Caco-2 (cell line): ENCODE data around the gene FAM181A. TPM values are rescaled to one million over a fixed set of nuclear protein-coding genes. Genes with fewer than 3 reads are reported as not detected.

Experiments
- BruUV-seq: library from RNA; stranded (reverse); fragments of 400-500 nt; replicated peaks from 2 replicates; lab custom pipeline; 2021; lab: Mats Ljungman, UMichigan
- CTCF ChIA-PET: fragments of 300-600 bp; sonication (Branson Sonifier 250); formaldehyde crosslinking; loops from one replicate; lab custom pipeline; 2022; ENCODE audit warnings: antibody characterized with exemption; lab: Charles Lee
- POLR2A ChIA-PET: fragments of 300-600 bp; sonication (Branson Sonifier 250); formaldehyde crosslinking; loops from one replicate; lab custom pipeline; 2022; ENCODE audit warnings: antibody characterized with exemption; lab: Charles Lee
- DNase-seq, 2 experiments: peaks; one replicate each; pipeline versions ENCODE4 v3.0.0 to v3.0.0-alpha.2; 2020 to 2022
- H3K27me3 ChIP-seq: replicated peaks from 2 replicates; pipeline ENCODE4 v1.6.0; 2011; ENCODE audit warnings: low read length; ENCODE audit not compliant: control insufficient read depth, insufficient read depth
- H3K36me3 ChIP-seq: 2 replicates; pipeline ENCODE4 v1.5.1; 2011; ENCODE audit warnings: low read length; ENCODE audit not compliant: control insufficient read depth, insufficient read depth
- H3K4me1 ChIP-seq: fragments of 250-450 bp; sonication (Bioruptor Pico); 2 replicates; pipeline ENCODE4 v1.5.1; 2020; ENCODE audit warnings: mild to moderate bottlenecking
- H3K4me3 ChIP-seq: 2 replicates; pipeline ENCODE4 v1.5.1; 2011; ENCODE audit warnings: low read depth, mild to moderate bottlenecking, control low read depth, low read length
- H3K9me3 ChIP-seq: fragments of 250-450 bp; sonication (Bioruptor Pico); 2 replicates; pipeline ENCODE4 v1.5.1; 2020; ENCODE audit warnings: mild to moderate bottlenecking, moderate library complexity
- H3K27ac Mint-ChIP-seq: one replicate; pipeline ENCODE4 v1.8.0; 2022; ENCODE audit warnings: mixed read lengths; ENCODE audit not compliant: unreplicated experiment
- H3K27me3 Mint-ChIP-seq: one replicate; pipeline ENCODE4 v1.8.0; 2022; ENCODE audit warnings: mixed read lengths; ENCODE audit not compliant: insufficient read depth, unreplicated experiment
- H3K36me3 Mint-ChIP-seq: one replicate; pipeline ENCODE4 v1.8.0; 2022; ENCODE audit warnings: mild to moderate bottlenecking, mixed read lengths; ENCODE audit not compliant: insufficient read depth, unreplicated experiment
- H3K4me1 Mint-ChIP-seq: one replicate; pipeline ENCODE4 v1.8.0; 2022; ENCODE audit warnings: low read depth, mixed read lengths; ENCODE audit not compliant: unreplicated experiment
- H3K4me3 Mint-ChIP-seq: one replicate; pipeline ENCODE4 v1.8.0; 2022; ENCODE audit warnings: mild to moderate bottlenecking, moderate library complexity, mixed read lengths; ENCODE audit not compliant: unreplicated experiment
- H3K9me3 Mint-ChIP-seq: one replicate; pipeline ENCODE4 v1.8.0; 2022; ENCODE audit warnings: mixed read lengths; ENCODE audit not compliant: unreplicated experiment
- intact Hi-C: fragments of 100-400 bp; cut with micrococcal nuclease; formaldehyde crosslinking; loops from one replicate; pipeline ENCODE4 v1.10.0; 2022; ENCODE audit not compliant: unreplicated experiment
- total RNA-seq: library from RNA; stranded (reverse); gene quantifications from 2 replicates; pipeline ENCODE4 v1.2.3, GENCODE V29; 2022
- TF ChIP-seq, protein P1 (sequence below), 2 experiments: fragments of 200-600 bp in 1 of 2; IDR thresholded peaks; 1 replicate in 1 of 2; 2 replicates in 1 of 2; pipeline versions ENCODE4 v1.5.1 to v1.8.0; 2011 to 2022; ENCODE audit warnings: antibody characterized with exemption in 1 of 2, control low read depth in 1 of 2, inconsistent platforms in 1 of 2, low read depth in 1 of 2, low read length in 1 of 2, mild to moderate bottlenecking in 1 of 2, moderate library complexity in 1 of 2; ENCODE audit not compliant: insufficient read depth in 1 of 2, severe bottlenecking in 1 of 2, unreplicated experiment in 1 of 2

FAM181A gene
- total RNA-seq, 1 experiment from 2014 or later: not detected

DNA sequence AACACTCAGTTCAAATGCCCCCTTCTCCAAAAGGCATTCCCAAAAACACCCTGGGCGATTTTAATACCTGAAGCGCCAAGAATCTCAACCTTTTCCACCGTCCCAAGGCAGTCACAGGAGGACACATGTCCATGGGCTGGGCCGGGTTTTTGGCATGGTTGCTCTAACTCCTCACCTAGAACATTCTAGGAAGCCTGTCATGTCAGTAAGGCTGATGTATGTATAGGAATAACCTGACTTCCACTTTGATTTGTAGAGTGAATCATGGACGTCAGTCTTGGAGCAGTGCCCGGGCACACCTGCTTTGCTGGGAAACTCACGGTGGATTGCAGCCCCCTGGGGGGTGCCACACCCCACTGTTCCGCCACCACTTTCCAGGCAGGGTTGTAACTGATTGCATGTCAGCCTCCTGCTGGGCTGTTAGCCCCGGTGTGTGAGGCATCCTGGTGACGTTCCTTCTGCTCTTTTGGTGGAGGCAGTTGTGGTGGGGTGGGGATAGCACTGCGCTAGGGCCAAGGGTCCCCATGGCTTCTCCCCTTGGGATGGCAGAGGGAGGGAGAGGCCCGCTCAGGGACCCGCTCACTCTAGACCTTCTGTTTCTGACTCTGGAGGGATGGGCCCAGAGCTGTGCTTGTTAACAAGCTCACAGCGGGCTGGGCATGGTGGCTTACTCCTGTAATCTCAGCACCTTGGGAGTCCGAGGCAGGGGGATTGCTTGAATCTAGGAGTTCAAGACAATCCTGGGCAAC is 35.2 kb upstream of the FAM181A start:
- TF ChIP-seq, protein P1, sequence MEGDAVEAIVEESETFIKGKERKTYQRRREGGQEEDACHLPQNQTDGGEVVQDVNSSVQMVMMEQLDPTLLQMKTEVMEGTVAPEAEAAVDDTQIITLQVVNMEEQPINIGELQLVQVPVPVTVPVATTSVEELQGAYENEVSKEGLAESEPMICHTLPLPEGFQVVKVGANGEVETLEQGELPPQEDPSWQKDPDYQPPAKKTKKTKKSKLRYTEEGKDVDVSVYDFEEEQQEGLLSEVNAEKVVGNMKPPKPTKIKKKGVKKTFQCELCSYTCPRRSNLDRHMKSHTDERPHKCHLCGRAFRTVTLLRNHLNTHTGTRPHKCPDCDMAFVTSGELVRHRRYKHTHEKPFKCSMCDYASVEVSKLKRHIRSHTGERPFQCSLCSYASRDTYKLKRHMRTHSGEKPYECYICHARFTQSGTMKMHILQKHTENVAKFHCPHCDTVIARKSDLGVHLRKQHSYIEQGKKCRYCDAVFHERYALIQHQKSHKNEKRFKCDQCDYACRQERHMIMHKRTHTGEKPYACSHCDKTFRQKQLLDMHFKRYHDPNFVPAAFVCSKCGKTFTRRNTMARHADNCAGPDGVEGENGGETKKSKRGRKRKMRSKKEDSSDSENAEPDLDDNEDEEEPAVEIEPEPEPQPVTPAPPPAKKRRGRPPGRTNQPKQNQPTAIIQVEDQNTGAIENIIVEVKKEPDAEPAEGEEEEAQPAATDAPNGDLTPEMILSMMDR (IDR thresholded peaks at IDR 0.05; ENCODE audit: insufficient read depth in 1 of 2, low read depth in 1 of 2, low read length in 1 of 2, severe bottlenecking in 1 of 2, unreplicated experiment in 1 of 2): no peak
- Mint-ChIP-seq H3K4me1 (no peaks in the 10 kb centered on the region), H3K36me3 (no peaks in the 10 kb centered on the region), H3K27ac (no peak overlapping the region), H3K9me3 (no peaks in the 10 kb centered on the region), H3K27me3 (peaks cover 13% of the 10 kb centered on the region), H3K4me3 (no peak overlapping the region)
- Histone ChIP-seq H3K27me3 (no peaks in the 10 kb centered on the region), H3K36me3 (no peaks in the 10 kb centered on the region), H3K4me3 (no peak overlapping the region), H3K4me1 (no peaks in the 10 kb centered on the region; the same call in 1 of the 2 replicates), H3K9me3 (no peaks in the 10 kb centered on the region)
- DNase-seq: no peak
- CTCF ChIA-PET: no interaction called here
- BruUV-seq: no TSS peak
- intact Hi-C loops: no loop called here
- POLR2A ChIA-PET: no interaction called here

DNA sequence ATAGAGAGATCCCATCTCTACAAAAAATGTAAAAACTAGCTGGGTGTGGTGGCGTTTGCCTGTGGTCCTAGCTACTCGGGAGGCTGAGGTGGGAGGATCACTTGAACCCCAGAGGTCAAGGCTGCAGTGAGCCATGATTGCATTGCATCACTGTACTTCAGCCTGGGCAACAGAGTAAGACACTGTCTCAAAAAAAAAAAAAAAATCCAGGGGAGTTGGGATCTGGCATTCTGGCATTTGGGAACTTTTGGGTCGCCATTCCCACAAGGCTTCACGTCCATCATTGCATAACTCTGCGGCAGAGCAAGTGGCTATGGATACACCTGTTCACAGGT is 34.7 kb upstream of the FAM181A start:
- Histone ChIP-seq H3K27me3 (no peaks in the 10 kb centered on the region), H3K4me1 (no peaks in the 10 kb centered on the region; the same call in 1 of the 2 replicates), H3K4me3 (no peak overlapping the region), H3K36me3 (no peaks in the 10 kb centered on the region), H3K9me3 (no peaks in the 10 kb centered on the region)
- peaks cover 13% of the 10 kb centered on the region for H3K27me3 Mint-ChIP-seq
- ChIA-PET POLR2A (no interaction called here), CTCF (no interaction called here)
- H3K4me3 Mint-ChIP-seq: no peak overlapping the region
- H3K36me3 Mint-ChIP-seq: no peaks in the 10 kb centered on the region
- no peak for DNase-seq
- no TSS peak for BruUV-seq
- no peaks in the 10 kb centered on the region for H3K4me1 Mint-ChIP-seq
- no peaks in the 10 kb centered on the region for H3K9me3 Mint-ChIP-seq
- no peak overlapping the region for H3K27ac Mint-ChIP-seq
- intact Hi-C loops: no loop called here
- TF ChIP-seq, protein P1 (IDR thresholded peaks at IDR 0.05; ENCODE audit: insufficient read depth in 1 of 2, low read depth in 1 of 2, low read length in 1 of 2, severe bottlenecking in 1 of 2, unreplicated experiment in 1 of 2): no peak

DNA sequence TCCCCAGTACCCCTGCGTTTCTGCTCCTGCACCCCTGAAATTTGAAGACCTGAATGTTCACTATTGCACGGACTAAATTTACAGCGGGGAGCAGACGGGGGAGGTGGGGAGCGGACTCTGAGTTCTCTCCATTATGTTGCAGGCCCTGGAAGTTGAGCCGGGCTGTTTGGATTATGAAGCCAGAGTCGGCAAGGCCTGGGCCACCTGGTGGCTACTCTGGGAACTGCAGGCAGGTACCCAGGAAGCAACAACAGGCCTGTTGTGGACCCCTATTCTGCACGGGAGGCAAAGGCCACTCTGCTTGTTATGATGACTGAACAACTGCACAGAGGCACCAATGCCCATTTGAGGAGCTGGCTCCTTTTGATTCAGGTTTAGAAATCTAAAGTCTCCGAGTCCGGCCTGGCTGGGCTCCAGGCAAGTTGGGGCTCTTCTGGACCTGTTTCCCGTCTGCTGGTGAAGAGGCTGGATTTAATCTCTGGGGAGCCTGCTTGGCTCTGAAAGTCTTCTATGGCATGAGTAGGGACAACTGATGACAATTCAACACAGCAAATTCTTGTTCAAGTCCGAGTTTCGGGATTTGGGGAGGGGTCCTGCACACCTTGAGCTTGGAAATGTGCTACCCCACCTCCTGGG is 34.1 kb upstream of the FAM181A start:
- Mint-ChIP-seq H3K36me3 (no peaks in the 10 kb centered on the region), H3K27ac (no peak overlapping the region), H3K9me3 (no peaks in the 10 kb centered on the region), H3K27me3 (peaks cover 11% of the 10 kb centered on the region), H3K4me3 (no peak overlapping the region), H3K4me1 (no peaks in the 10 kb centered on the region)
- H3K27me3 ChIP-seq: no peaks in the 10 kb centered on the region
- ChIA-PET POLR2A (no interaction called here), CTCF (no interaction called here)
- intact Hi-C loops: loop anchor here (1.0 kb wide), 1 partner anchor 238 kb away; no protein-coding TSS in a partner anchor
- TF ChIP-seq, protein P1 (IDR thresholded peaks at IDR 0.05; ENCODE audit: insufficient read depth in 1 of 2, low read depth in 1 of 2, low read length in 1 of 2, severe bottlenecking in 1 of 2, unreplicated experiment in 1 of 2): peak; percentile 93 to 95
- H3K4me3 ChIP-seq: no peak overlapping the region
- H3K36me3 ChIP-seq: no peaks in the 10 kb centered on the region
- H3K9me3 ChIP-seq: no peaks in the 10 kb centered on the region
- DNase-seq: peak; percentile 68 to 80
- BruUV-seq: no TSS peak
- H3K4me1 ChIP-seq: no peaks in the 10 kb centered on the region; the same call in 1 of the 2 replicates
